ENCODE results near the gene SLC24A3.

Gene SLC24A3

GRCh38 chr20:19433371-19434350, 221.2 kb downstream of the SLC24A3 start:
- DNase-seq: no peak

DNA sequence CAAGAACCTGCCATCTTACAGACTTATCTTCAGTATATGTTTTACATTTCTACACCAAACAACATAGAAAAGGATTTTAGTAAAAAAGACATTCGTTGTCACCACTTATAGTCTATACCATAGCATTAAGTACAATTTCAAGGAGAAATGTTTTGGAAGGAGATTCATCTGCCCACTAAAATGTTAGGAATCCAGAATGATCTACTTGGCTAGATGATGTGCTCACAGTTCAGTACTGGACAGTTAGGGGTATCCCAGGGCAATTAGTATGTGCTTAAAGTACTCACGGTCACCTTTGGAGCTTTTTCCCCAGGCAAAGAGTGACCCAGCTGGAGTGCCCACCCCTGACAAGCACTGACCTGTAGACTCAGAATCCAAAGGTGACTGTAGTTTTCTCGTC, 222.9 kb downstream of the SLC24A3 start:
- DNase-seq: no peak

DNA sequence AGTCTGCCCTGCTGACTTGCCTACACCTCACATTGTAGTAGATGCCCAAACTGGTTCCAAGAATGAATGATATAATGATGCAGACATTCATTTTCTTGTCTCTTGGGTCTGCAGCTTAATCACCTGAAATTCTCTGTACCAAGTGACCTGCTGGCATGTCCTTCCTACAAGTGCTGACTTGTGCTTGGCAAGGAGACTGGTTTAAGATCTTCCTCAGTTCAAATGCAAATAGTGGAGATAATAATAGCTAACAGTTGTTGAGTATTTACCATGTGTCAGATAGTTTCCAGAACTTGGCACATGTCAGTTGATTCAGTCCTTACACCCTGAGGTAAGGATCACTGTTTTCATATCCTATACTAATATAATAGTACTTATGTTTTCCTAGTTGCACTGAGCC, 223.4 kb downstream of the SLC24A3 start:
- DNase-seq: no peak

DNA sequence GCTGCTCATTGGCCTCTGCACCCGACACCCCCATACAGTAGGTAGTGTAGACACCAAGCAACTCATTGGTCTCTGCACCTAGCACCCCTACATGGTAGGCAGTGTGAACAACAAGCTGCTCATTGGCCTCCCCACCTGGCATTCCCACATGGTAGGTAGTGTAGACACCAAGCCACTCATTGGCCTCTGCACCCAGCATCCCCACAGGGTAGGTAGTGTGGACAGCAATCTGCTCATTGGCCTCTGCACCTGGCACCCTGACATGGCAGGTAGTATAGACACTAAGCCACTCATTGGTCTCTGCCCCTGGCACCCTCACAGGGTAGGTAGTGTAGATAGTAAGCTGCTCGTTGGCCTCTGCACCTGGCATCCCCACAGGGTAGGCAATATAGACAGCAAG, 226.0 kb downstream of the SLC24A3 start:
- no peak for DNase-seq

GRCh38 chr20:19440660-19441527, 228.5 kb downstream of the SLC24A3 start:
- DNase-seq: no peak

GRCh38 chr20:19446246-19446645, 233.8 kb downstream of the SLC24A3 start:
- no peak for DNase-seq

DNA sequence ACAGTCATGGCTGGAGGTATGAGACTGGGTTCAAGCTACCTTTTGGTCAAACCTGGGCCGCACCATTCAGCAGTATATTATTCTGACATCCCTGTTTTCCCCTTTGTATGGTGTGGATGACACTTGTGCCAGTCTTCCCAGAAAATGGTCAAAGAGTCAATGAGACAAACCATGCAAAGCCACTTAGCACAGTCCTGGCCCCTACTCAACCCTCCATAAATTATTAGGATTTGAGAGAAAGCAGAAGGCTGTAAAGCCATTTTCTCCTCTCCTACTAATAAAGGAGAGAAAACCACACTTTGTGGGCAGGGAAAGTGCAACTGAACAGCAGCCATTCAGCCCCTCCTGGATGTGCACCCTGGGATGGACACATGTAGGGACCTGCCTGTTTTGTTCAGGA, 236.2 kb downstream of the SLC24A3 start:
- DNase-seq: no peak

GRCh38 chr20:19449051-19449450, 236.6 kb downstream of the SLC24A3 start:
- peak; percentile 57 for DNase-seq

DNA sequence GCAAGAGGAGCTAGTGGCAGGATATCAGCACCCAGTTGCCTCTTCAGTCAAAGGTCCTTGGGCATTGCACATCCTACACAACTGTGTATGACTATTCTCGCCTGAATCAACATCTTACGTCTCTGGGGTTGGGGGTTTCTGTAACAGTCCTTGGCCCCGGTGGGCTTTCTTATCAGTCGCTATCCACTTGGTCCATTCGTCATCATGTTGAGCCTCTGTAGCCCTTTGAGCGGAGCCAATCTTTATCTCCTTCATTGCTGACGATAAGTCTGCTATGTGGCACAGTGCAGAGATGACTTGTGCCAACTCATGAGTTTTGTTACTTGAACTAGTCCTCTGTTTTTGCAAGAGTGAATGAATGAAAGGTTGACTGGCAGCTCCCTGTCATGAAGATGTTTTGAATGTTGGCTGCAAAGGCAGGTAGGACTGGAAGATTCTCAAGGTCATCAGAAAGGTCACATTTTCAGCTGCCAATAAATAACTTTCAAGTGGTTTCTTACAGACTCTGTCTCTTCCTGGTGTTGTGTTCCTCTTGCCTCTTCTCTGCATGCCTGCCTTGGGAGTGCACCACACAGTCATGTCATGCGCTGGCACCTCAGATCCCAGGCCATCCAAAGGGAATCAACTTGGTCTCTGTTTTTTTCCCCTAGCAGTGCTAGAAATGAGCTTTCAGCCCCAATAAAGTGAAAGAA, 238.9 kb downstream of the SLC24A3 start:
- DNase-seq: no peak

DNA sequence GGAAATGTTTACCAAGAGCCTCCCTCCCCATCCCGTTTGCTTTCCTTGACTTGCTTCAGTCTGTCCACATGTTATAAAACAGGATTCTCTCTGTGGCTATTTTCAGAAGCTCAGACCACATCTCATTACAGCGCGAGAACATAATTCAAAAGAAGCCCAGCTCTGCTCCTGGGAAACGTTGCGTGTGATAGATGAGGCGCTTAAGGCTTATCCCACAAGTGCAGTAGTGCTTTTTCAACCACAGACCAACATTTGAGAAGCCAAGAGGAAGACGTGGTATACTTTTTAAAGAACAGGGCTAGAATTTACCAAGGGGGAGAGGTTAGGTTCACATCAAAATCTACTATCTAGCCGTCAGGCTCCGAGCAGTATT, 239.5 kb downstream of the SLC24A3 start:
- no peak for DNase-seq

GRCh38 chr20:19453410-19453809, 241.0 kb downstream of the SLC24A3 start:
- no peak for DNase-seq

DNA sequence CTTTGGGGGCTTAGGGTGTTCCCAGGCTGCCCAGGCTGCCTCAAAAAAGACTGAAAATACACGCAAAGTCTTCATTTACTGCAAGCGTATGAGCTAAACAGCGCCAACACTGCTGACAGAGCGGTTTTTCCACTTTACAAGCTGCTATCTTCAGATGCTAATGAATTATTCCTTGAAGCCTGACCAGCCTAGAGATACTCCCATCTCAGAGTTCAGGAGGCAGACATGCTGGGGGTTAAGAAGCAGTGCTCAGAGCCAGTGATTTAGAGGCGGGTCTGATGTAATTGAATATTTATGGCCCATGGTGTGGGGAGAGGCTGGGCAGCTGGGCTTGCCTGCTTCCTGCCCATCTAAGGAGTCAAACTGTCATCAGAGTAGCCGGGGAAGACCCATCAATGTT, 241.4 kb downstream of the SLC24A3 start:
- no peak for DNase-seq

DNA sequence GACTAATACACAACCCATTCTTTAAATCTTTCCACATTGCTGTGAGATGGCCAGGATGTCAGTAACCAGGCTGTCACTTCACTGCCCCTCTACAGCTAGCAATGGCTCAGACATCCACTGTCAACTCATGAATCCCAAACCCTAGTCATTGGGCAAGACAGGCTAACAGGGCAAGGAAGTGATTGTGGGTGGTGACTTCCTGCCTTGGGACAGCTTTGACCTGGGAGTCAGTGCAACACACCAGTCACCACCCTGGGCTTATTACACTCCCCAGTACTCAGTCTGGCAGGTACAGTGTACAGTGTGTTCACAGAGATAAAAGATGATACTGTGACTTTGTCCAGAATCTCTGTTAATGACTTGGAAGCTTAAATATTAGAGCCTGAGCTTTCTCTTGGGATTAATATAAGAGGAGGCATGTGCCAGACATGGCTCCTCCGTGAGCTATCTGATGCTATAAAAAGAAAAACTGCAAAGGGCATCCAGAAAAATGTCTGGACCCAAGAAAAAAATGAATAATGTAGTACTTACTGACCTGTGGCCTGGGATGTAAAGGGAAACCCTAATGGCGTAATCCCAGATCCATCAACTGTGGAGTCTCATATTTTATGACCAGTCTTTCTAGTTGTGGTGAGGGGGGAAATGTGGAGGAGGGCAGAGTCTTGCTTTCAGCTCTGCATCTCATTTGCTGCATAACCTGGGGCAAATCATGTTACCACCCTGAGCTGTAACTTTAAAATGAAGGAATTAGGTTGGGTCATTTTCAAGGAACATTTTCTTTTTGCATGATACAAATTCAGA, 244.4 kb downstream of the SLC24A3 start:
- no peak for DNase-seq

DNA sequence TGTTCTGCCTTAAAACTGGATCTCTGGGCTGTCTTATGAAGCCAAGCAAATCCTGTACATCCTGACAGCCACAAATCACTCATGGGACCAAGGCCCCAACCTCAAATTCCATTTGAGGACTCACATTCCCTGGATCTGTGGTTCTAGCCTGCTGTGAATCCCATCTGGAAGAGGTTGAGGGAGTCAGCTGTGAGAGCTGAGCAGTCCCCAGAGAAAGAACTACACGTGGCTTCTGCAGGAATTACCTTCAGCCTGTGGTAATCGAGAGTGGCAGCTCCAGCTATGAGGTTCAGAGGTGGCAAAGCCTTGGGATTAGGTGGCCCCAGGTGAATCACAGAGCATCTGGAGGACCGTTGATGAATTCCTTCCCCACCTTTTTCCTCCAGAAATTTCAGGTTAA, 245.2 kb downstream of the SLC24A3 start:
- DNase-seq: no peak

DNA sequence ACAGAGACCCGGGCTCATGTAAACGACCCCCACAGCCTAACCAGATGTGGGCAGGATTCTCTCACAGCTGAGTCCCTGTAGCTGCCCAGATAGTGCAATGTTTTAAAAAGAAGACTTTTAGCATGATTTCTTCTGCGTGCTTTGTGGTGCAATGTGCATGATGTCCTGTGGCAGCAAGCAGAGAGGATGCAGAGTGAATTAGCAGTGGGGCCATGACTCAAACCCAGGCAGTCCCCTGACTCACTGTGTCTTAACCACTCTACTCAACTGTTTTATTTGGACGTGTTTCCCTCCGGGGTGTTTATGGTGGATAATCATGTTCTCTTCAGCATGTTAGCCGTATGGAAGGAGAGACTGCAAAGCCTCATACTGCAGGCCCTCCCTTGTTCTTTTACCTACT, 247.9 kb downstream of the SLC24A3 start:
- DNase-seq: no peak

DNA sequence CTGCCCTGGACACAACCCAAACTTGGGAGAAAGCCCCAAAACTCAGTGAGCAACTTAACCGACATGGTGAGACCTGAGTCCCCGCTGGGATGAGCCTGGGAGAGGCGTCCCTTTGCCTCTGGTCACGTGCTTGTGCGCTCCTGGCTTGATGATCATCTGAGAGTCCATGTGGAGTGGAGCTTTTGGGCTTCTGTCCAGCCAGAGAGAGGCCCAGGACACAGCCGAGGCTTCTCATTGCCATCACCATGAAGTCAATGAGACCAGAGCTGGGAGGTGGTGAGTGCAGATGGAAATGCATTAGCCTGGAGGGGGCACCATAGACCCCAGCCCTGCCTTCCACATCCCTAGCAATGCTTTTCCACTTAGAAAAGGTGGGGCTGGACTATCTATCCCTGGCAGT, 250.0 kb downstream of the SLC24A3 start:
- no peak for DNase-seq

DNA sequence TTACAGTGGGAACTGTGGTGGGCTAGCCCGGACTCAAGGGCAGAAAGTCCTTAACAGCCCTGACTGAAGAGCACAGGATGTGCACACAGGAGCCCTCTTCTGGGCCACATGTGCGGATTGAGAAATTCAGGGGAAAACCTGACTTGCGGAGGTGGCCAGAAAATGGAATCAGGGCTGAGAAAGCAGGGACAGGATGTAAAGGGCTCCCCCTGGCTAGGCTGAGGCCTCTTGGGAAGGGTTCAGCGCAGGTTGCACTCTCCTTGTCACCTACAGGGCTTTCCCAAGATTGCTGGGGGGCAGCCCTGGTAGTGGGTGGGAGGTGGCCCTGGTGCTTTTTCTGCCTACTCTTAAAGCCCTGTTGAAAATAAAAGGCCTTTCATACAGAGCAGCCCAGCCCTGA, 251.2 kb downstream of the SLC24A3 start:
- no peak for DNase-seq

- no peak for DNase-seq
These were observed 253.1 kb downstream of the SLC24A3 start for GRCh38 chr20:19465536-19465935.

DNA sequence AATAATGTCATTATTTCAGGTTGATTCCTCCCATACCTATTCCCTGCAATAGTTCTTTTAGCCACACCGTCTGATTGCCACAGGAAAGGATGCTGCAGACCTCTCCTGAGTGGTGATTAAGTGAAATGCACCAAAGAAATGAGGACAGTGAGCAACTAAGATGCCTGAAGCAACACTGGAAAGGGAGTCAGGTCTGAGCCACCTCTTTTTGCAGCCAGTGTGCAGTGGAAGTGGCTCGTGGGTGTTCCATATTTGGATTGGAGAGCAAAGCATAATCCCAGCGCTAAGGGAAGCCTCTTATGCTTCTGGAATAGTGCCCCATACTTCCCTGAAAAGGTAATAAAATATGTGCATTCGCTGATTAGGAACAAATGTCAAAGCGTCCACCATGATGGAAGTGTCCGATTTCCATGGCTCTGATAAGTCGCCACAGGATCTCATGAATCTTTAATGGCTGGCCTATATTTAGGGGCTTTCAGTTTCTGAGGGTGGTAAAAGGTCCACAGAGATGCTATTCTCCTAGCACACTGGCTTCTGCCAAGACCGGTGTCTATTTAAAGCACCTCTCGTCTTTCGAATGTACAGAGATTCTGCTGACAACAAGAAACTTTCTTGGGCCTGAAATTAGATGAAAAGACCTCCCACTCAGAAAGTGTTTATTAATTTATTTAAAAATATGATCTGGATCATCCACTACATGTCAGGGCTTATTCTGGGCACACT, 253.9 kb downstream of the SLC24A3 start:
- no peak for DNase-seq

GRCh38 chr20:19473216-19473921, 260.9 kb downstream of the SLC24A3 start:
- no peak for DNase-seq

GRCh38 chr20:19473922-19474286, 261.5 kb downstream of the SLC24A3 start:
- no peak for DNase-seq
